SH-SY5Y (cell line): ENCODE results near the gene APBA3.

Source experiments
- GATA2 ChIP-seq: IDR thresholded peaks from 2 replicates; pipeline ENCODE4 v1.6.1; 2011; ENCODE audit warnings: mild to moderate bottlenecking, low read depth, low read length
- GATA3 ChIP-seq: IDR thresholded peaks from 2 replicates; pipeline ENCODE4 v1.6.1; 2011; ENCODE audit warnings: low read depth, mild to moderate bottlenecking, low read length, moderate library complexity

DNA sequence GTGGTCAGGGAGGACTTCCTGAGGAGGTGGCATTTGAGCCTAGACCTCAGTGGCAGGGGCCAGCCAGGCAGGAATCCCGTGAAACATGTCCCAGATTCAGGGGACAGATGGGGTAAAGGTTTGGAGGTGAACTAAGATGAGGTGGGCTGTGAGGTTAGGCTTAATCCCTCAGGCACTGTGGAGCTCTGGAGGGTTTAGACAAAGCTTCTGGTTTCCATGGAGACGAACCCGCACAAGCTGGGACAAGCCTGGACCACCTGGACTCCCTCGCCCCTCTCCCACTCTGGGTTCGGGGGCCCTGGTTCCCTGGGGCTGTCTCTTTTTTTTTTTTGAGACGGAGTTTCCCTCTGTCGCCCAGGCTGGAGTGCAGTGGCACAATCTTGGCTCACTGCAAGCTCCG lies 37.6 kb downstream of the APBA3 start:
- no peak for TF ChIP-seq GATA2
- TF ChIP-seq GATA3 = no peak
